ENCODE measurements around the gene MRPL42.

The MRPL42 gene

DNA sequence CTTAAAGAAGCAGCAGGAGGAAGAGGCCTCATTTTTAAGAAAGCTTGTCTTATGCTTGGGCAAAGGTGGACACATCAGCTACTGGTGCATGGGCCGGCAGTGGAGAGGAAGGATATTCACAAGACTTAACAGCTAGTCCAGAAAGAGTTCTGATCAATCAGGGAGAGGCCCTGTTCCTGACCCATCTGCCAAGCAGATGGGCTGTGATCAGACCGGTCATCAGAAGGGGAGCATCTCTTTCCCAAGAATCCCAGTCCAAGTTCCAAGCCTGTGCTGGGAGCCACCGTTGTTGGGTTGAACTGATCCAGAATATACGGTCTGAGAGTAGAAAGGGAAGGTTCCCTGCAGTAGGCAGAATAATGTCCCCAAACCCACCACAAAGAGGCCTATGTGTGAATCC, 72.5 kb downstream of the MRPL42 start:
- TF ChIP-seq, protein P1, sequence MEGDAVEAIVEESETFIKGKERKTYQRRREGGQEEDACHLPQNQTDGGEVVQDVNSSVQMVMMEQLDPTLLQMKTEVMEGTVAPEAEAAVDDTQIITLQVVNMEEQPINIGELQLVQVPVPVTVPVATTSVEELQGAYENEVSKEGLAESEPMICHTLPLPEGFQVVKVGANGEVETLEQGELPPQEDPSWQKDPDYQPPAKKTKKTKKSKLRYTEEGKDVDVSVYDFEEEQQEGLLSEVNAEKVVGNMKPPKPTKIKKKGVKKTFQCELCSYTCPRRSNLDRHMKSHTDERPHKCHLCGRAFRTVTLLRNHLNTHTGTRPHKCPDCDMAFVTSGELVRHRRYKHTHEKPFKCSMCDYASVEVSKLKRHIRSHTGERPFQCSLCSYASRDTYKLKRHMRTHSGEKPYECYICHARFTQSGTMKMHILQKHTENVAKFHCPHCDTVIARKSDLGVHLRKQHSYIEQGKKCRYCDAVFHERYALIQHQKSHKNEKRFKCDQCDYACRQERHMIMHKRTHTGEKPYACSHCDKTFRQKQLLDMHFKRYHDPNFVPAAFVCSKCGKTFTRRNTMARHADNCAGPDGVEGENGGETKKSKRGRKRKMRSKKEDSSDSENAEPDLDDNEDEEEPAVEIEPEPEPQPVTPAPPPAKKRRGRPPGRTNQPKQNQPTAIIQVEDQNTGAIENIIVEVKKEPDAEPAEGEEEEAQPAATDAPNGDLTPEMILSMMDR (IDR thresholded peaks at IDR 0.05; ENCODE audit: control insufficient read depth, extremely low read depth, insufficient read depth): no peak
- H3K4me3 ChIP-seq (ENCODE audit: low read depth, low read length): no peak overlapping the region
- DNase-seq (ENCODE audit: low read depth): no peak

DNA sequence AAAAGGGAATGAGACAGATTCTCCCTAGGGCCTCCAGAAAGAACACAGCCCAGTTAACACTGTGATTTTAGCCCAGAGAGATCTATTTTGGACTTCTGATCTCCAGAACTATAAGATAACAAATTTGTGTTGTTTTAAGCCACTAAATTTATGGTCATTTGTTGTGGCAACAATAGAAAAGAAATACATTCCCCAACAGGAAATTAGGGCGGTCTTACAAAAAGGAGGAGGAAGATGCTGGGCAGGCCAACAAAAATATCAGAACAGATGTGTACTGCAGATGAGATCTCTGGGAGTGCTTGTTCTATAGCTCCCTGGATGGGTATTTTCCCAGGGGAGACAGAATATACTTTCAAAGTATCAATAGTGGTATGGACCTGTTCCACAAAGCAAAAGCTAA, 73.2 kb downstream of the MRPL42 start:
- TF ChIP-seq, protein P1 (IDR thresholded peaks at IDR 0.05; ENCODE audit: control insufficient read depth, extremely low read depth, insufficient read depth): no peak
- no peak for DNase-seq (ENCODE audit: low read depth)

DNA sequence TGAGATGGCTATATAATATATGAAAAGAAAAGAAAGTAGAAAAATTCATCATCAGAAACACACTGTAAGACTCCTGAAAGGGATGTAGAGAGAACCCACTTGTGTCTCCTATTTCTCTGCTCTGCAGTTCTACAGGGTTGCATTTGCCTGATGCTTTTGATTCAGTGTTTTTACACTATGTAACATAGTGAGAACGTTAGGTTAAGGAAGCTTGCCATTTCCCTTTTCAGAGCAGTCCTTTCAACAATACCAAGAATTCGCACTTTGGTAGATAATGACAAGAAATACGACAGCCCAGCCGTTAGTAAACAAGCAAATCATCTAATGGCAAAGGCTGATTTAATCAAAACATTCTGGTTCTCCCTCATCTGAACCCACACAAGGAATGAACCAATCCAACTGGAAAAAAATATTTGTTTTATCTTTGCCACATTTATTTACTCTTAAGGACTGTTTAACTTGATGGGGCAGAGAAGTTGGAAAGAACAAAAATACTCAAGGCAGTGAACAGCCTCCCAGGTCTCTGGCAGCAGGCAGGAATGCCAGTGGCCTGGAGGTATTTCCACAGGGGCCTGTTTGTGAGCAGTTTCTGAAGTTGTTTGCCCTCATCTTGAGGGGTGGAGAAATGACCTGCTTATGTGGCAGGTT, 74.4 kb downstream of the MRPL42 start:
- TF ChIP-seq, protein P1 (IDR thresholded peaks at IDR 0.05; ENCODE audit: control insufficient read depth, extremely low read depth, insufficient read depth): no peak
- H3K4me3 ChIP-seq (ENCODE audit: low read depth, low read length): no peak overlapping the region
- DNase-seq (ENCODE audit: low read depth): peak; percentile 69

More for the DNA sequence above, 73.2 kb downstream of the MRPL42 start:
- no peak overlapping the region for H3K4me3 ChIP-seq (ENCODE audit: low read depth, low read length)

DNA sequence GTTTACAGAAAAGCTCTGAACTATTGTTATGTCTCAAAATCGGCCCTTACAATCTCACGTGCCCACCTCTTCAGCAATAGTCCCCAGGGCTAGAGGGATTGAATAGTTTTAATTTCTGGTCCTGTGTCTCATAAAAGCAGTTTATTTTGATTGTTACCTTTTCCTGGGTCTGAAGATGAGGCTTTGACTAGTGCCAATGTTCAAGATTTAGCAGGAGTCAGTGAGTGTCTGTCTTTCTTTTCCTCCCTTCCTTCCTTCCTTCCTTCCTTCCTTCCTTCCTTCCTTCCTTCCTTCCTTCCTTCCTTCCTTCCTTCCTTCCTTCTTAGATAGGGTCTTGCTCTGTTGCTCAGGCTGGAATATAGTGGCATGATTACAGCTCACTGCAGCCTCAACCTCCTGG, 80.5 kb downstream of the MRPL42 start:
- TF ChIP-seq, protein P1 (IDR thresholded peaks at IDR 0.05; ENCODE audit: control insufficient read depth, extremely low read depth, insufficient read depth): no peak
- H3K4me3 ChIP-seq (ENCODE audit: low read depth, low read length): no peak overlapping the region
- DNase-seq (ENCODE audit: low read depth): no peak

DNA sequence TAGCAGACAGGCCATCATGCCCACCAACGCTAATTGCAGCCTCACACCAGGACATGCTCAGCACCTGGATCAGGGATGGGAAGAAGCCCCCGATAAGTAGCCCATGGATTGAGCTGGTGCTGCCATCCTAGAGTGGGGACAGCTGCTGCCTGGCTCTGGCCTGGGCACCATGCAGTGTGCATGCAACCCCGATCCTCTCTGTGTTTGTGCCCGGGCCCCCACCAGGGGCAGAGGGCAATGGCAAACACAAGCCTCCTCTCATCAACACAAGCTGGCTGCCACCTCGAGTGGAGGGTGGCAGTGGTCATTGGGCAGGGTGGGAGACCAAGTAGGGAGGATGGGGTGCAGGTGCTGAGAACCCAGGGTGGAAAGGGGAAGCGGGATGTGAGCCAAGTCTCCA, 81.9 kb downstream of the MRPL42 start:
- no peak for DNase-seq (ENCODE audit: low read depth)
- TF ChIP-seq, protein P1 (IDR thresholded peaks at IDR 0.05; ENCODE audit: control insufficient read depth, extremely low read depth, insufficient read depth): no peak
- no peak overlapping the region for H3K4me3 ChIP-seq (ENCODE audit: low read depth, low read length)

DNA sequence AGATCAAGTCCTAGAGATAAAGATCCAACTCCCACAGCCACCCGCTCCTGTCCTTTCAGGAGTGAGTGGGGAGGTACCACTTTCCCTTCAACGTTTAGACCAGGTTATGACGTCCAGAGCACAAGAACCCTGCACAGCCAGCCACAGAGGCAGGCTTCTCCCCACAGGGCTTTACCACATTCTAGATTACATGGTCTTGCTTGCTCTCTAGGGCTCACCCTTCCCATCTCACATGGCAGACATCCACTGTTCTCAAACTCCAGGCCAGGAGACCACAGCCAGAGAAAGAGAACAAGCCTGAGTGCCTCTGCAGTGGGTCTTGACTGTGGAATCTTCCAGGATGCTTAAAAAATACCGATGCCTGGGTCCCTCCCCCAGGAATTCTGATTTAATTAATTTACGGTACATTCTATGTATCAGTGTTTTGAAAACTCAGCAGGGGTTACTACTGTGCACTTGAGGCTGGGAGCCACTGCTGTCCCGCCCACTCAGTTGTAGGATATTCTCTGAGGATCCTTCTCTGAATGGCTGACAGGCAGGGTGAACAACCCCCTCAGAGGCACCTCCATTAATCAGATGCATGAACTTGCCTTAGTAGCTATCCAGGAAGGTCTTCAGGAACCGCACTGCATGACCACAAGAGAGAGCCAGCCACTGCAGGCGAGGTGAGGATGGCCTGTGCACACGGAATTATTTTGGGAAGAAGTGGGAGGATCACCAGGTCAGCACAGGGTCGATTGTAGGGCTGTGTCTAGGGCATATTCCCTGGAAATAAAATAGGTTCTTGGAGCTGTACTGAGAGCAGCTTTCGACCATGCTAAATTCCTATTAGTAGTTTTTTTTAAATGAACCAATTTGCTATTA, 83.7 kb downstream of the MRPL42 start:
- no peak overlapping the region for H3K4me3 ChIP-seq (ENCODE audit: low read depth, low read length)
- TF ChIP-seq, protein P1 (IDR thresholded peaks at IDR 0.05; ENCODE audit: control insufficient read depth, extremely low read depth, insufficient read depth): no peak
- no peak for DNase-seq (ENCODE audit: low read depth)

All from LNCaP clone FGC (cell line).